Measurements from ENCODE around the gene DCP2. TPM values are rescaled to one million over a fixed set of nuclear protein-coding genes. Genes with fewer than 3 reads are reported as not detected.

DCP2 gene
- total RNA-seq, 1 experiment from 2014 or later, result 186 TPM

GRCh38 chr5:112948458-112948857 lies 28.1 kb upstream of the DCP2 start:
- Mint-ChIP-seq H3K4me3 (no peak overlapping the region), H3K9me3 (peaks cover 17% of the 10 kb centered on the region), H3K27ac (no peak overlapping the region), H3K27me3 (ENCODE audit: low read depth) (no peaks in the 10 kb centered on the region; the same call in none of the 2 replicates), H3K36me3 (peaks cover 8% of the 10 kb centered on the region), H3K4me1 (no peaks in the 10 kb centered on the region)
- DNase-seq (ENCODE audit: low spot score) (no peak), ATAC-seq (no peak)
- TF ChIP-seq, protein P1, sequence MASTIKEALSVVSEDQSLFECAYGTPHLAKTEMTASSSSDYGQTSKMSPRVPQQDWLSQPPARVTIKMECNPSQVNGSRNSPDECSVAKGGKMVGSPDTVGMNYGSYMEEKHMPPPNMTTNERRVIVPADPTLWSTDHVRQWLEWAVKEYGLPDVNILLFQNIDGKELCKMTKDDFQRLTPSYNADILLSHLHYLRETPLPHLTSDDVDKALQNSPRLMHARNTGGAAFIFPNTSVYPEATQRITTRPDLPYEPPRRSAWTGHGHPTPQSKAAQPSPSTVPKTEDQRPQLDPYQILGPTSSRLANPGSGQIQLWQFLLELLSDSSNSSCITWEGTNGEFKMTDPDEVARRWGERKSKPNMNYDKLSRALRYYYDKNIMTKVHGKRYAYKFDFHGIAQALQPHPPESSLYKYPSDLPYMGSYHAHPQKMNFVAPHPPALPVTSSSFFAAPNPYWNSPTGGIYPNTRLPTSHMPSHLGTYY (CRISPR knock-in tag; IDR thresholded peaks at IDR 0.05), result no peak
- TF ChIP-seq FOXP1 (CRISPR knock-in tag; IDR thresholded peaks at IDR 0.05; ENCODE audit: borderline replicate concordance) (no peak), E2F1 (CRISPR knock-in tag; IDR thresholded peaks at IDR 0.05) (no peak), GRHL2 (CRISPR knock-in tag; IDR thresholded peaks at IDR 0.05; ENCODE audit: insufficient replicate concordance, severe bottlenecking) (no peak)
- ChIA-PET CTCF (no interaction called here), POLR2A (no interaction called here)

DNA sequence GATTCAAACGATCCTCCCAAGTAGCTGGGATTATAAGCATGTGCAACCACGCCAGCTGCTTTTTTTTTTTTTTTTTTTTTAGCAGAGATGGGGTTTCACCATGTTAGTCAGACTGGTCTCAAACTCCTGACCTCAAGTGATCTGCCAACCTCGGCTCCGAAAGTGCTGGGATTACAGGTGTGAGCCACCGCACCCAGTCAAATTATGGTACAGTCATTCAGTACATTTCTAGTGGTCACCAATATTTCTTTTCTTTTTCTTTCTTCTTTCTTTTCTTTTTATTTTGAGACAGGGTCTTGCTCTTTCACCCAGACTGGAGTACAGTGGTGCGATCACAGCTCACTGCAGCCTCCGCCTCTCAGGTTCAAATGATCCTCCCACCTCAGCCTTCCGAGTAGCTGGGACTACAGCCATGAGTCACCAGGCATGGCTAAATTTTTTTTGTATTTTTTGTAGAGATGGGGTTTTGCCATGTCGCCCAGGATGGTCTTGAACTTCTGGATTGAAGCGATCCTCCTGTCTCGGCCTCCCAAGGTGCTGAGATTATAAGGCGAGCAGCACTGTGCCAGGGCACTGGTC lies 25.4 kb upstream of the DCP2 start:
- DNase-seq (ENCODE audit: low spot score), result no peak
- TF ChIP-seq, protein P2, sequence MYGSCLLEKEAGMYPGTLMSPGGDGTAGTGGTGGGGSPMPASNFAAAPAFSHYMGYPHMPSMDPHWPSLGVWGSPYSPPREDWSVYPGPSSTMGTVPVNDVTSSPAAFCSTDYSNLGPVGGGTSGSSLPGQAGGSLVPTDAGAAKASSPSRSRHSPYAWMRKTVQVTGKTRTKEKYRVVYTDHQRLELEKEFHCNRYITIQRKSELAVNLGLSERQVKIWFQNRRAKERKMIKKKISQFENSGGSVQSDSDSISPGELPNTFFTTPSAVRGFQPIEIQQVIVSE (CRISPR knock-in tag; IDR thresholded peaks at IDR 0.05; ENCODE audit: borderline replicate concordance), result no peak
- TF ChIP-seq CTCF (IDR thresholded peaks at IDR 0.05), result no peak
- no peak for TF ChIP-seq ZNF263 (CRISPR knock-in tag; IDR thresholded peaks at IDR 0.05; ENCODE audit: low read depth)
- TF ChIP-seq E2F1 (CRISPR knock-in tag; IDR thresholded peaks at IDR 0.05), result no peak
- TF ChIP-seq, protein P3, sequence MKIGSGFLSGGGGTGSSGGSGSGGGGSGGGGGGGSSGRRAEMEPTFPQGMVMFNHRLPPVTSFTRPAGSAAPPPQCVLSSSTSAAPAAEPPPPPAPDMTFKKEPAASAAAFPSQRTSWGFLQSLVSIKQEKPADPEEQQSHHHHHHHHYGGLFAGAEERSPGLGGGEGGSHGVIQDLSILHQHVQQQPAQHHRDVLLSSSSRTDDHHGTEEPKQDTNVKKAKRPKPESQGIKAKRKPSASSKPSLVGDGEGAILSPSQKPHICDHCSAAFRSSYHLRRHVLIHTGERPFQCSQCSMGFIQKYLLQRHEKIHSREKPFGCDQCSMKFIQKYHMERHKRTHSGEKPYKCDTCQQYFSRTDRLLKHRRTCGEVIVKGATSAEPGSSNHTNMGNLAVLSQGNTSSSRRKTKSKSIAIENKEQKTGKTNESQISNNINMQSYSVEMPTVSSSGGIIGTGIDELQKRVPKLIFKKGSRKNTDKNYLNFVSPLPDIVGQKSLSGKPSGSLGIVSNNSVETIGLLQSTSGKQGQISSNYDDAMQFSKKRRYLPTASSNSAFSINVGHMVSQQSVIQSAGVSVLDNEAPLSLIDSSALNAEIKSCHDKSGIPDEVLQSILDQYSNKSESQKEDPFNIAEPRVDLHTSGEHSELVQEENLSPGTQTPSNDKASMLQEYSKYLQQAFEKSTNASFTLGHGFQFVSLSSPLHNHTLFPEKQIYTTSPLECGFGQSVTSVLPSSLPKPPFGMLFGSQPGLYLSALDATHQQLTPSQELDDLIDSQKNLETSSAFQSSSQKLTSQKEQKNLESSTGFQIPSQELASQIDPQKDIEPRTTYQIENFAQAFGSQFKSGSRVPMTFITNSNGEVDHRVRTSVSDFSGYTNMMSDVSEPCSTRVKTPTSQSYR (CRISPR knock-in tag; IDR thresholded peaks at IDR 0.05), result no peak
- Mint-ChIP-seq H3K27ac (no peak overlapping the region), H3K36me3 (peaks cover 16% of the 10 kb centered on the region), H3K27me3 (ENCODE audit: low read depth) (no peaks in the 10 kb centered on the region; the same call in 1 of the 2 replicates), H3K4me3 (no peak overlapping the region), H3K4me1 (no peaks in the 10 kb centered on the region), H3K9me3 (peaks cover 28% of the 10 kb centered on the region)
- ChIA-PET CTCF (no interaction called here), POLR2A (no interaction called here)
- ATAC-seq, result no peak

DNA sequence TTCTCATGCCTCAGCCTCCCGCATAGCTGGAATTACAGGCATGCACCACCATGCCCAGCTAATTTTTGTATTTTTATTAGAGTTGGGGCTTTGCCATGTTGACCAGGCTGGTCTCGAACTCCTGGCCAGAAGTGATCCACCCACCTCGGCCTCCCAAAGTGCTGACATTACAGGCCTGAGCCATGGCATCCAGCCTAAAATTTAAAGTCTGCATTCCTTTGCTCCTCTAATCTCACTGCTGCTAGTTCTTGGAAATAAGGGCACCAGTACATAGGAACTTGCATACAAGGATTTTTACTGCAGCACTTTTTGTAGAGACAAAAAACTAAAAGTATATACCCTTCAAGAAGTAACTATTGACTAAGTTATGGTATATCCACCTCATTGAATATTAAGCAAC lies 20.0 kb upstream of the DCP2 start:
- POLR2A ChIA-PET, result no interaction called here
- CTCF ChIA-PET, result no interaction called here
- no peak for TF ChIP-seq TP53 (CRISPR knock-in tag; IDR thresholded peaks at IDR 0.05)
- no peak for TF ChIP-seq KAT7 (CRISPR knock-in tag; IDR thresholded peaks at IDR 0.05; ENCODE audit: borderline replicate concordance)
- TF ChIP-seq GABPB1 (CRISPR knock-in tag; IDR thresholded peaks at IDR 0.05), result no peak
- TF ChIP-seq JUN (CRISPR knock-in tag; IDR thresholded peaks at IDR 0.05), result no peak
- no peak for TF ChIP-seq HMGA2 (CRISPR knock-in tag; IDR thresholded peaks at IDR 0.05)
- TF ChIP-seq, protein P4, sequence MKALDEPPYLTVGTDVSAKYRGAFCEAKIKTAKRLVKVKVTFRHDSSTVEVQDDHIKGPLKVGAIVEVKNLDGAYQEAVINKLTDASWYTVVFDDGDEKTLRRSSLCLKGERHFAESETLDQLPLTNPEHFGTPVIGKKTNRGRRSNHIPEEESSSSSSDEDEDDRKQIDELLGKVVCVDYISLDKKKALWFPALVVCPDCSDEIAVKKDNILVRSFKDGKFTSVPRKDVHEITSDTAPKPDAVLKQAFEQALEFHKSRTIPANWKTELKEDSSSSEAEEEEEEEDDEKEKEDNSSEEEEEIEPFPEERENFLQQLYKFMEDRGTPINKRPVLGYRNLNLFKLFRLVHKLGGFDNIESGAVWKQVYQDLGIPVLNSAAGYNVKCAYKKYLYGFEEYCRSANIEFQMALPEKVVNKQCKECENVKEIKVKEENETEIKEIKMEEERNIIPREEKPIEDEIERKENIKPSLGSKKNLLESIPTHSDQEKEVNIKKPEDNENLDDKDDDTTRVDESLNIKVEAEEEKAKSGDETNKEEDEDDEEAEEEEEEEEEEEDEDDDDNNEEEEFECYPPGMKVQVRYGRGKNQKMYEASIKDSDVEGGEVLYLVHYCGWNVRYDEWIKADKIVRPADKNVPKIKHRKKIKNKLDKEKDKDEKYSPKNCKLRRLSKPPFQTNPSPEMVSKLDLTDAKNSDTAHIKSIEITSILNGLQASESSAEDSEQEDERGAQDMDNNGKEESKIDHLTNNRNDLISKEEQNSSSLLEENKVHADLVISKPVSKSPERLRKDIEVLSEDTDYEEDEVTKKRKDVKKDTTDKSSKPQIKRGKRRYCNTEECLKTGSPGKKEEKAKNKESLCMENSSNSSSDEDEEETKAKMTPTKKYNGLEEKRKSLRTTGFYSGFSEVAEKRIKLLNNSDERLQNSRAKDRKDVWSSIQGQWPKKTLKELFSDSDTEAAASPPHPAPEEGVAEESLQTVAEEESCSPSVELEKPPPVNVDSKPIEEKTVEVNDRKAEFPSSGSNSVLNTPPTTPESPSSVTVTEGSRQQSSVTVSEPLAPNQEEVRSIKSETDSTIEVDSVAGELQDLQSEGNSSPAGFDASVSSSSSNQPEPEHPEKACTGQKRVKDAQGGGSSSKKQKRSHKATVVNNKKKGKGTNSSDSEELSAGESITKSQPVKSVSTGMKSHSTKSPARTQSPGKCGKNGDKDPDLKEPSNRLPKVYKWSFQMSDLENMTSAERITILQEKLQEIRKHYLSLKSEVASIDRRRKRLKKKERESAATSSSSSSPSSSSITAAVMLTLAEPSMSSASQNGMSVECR (CRISPR knock-in tag; IDR thresholded peaks at IDR 0.05; ENCODE audit: borderline replicate concordance), result no peak
- no peak for TF ChIP-seq HMGXB4 (CRISPR knock-in tag; IDR thresholded peaks at IDR 0.05)

More for the DNA sequence above, 20.0 kb upstream of the DCP2 start:
- DNase-seq (ENCODE audit: low spot score), result no peak
- Mint-ChIP-seq H3K36me3 (peaks cover 16% of the 10 kb centered on the region), H3K4me1 (peaks cover 24% of the 10 kb centered on the region), H3K27ac (no peak overlapping the region), H3K9me3 (peaks cover 22% of the 10 kb centered on the region), H3K4me3 (no peak overlapping the region), H3K27me3 (ENCODE audit: low read depth) (no peaks in the 10 kb centered on the region; the same call in 1 of the 2 replicates)
- no peak for ATAC-seq

Measured in WTC11 (cell line).